ENCODE data around the gene ZFYVE28. TPM values are rescaled to one million over a fixed set of nuclear protein-coding genes. Genes with fewer than 3 reads are reported as not detected.

ZFYVE28 gene
- total RNA-seq, 1 donor from 2014 or later = 1.3 TPM

DNA sequence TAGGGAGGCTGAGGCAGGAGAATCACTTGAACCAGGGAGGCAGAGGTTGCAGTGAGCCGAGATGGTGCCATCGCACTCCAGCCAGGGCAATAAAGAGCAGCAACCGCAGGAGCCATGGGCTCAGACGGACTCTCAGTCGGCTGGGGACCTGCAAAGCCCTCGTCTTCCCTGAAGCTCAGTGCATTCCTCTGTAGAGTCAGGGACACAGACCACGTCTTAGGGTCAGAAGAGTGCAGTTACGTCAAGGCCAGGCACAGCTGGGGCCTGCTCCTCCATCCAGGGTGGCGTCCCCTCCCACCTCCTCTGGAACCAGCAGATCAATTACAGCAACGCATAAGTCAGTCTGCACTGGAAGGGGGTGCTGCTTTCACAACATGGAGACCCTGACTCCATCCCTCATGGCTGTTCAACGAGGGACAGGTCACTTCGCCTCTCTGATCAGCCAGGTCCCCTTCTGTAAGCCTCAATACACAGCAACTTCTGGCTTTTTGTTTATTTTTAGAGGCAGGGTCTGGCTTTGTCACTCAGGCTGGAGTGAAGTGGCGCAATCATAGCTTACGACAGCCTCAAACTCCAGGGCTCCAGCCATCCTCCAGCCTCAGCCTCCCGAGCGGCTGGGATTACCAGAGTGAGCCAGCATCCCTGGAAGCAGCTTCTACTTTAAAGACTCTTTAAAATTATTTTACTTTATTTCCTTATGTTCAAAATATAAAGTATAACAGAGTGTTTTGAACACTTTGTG is 76.4 kb downstream of the ZFYVE28 start:
- H3K4me3 ChIP-seq (ENCODE audit: low read depth, low read length) = no peak overlapping the region
- DNase-seq (ENCODE audit: low read depth) (no peak), FAIRE-seq (peak; percentile 68)
- no peaks in the 10 kb centered on the region for H3K36me3 ChIP-seq (ENCODE audit: control insufficient read depth, insufficient read depth, low read length)
- TF ChIP-seq, protein P1, sequence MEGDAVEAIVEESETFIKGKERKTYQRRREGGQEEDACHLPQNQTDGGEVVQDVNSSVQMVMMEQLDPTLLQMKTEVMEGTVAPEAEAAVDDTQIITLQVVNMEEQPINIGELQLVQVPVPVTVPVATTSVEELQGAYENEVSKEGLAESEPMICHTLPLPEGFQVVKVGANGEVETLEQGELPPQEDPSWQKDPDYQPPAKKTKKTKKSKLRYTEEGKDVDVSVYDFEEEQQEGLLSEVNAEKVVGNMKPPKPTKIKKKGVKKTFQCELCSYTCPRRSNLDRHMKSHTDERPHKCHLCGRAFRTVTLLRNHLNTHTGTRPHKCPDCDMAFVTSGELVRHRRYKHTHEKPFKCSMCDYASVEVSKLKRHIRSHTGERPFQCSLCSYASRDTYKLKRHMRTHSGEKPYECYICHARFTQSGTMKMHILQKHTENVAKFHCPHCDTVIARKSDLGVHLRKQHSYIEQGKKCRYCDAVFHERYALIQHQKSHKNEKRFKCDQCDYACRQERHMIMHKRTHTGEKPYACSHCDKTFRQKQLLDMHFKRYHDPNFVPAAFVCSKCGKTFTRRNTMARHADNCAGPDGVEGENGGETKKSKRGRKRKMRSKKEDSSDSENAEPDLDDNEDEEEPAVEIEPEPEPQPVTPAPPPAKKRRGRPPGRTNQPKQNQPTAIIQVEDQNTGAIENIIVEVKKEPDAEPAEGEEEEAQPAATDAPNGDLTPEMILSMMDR (IDR thresholded peaks at IDR 0.05; ENCODE audit: insufficient read depth, low read length, severe bottlenecking) = no peak
- no peaks in the 10 kb centered on the region for H3K27me3 ChIP-seq (ENCODE audit: control insufficient read depth, insufficient read depth, low read length)

GRCh38 chr4:2341261-2341841 is 77.1 kb downstream of the ZFYVE28 start:
- TF ChIP-seq, protein P1 (IDR thresholded peaks at IDR 0.05; ENCODE audit: insufficient read depth, low read length, severe bottlenecking) = no peak
- Histone ChIP-seq H3K4me3 (ENCODE audit: low read depth, low read length) (no peak overlapping the region), H3K36me3 (ENCODE audit: control insufficient read depth, insufficient read depth, low read length) (no peaks in the 10 kb centered on the region), H3K27me3 (ENCODE audit: control insufficient read depth, insufficient read depth, low read length) (no peaks in the 10 kb centered on the region)
- FAIRE-seq = no peak
- DNase-seq (ENCODE audit: low read depth) = no peak

- H3K4me3 ChIP-seq (ENCODE audit: low read depth, low read length) = no peak overlapping the region
- H3K36me3 ChIP-seq (ENCODE audit: control insufficient read depth, insufficient read depth, low read length) = no peaks in the 10 kb centered on the region
- TF ChIP-seq, protein P1 (IDR thresholded peaks at IDR 0.05; ENCODE audit: insufficient read depth, low read length, severe bottlenecking) = no peak
- DNase-seq (ENCODE audit: low read depth) (no peak), FAIRE-seq (no peak)
- no peaks in the 10 kb centered on the region for H3K27me3 ChIP-seq (ENCODE audit: control insufficient read depth, insufficient read depth, low read length)
These were observed 78.0 kb downstream of the ZFYVE28 start for GRCh38 chr4:2340272-2341061.

GRCh38 chr4:2339458-2340271 is 78.8 kb downstream of the ZFYVE28 start:
- TF ChIP-seq, protein P1 (IDR thresholded peaks at IDR 0.05; ENCODE audit: insufficient read depth, low read length, severe bottlenecking) = no peak
- H3K27me3 ChIP-seq (ENCODE audit: control insufficient read depth, insufficient read depth, low read length) = no peaks in the 10 kb centered on the region
- FAIRE-seq (no peak), DNase-seq (ENCODE audit: low read depth) (no peak)
- no peak overlapping the region for H3K4me3 ChIP-seq (ENCODE audit: low read depth, low read length)
- no peaks in the 10 kb centered on the region for H3K36me3 ChIP-seq (ENCODE audit: control insufficient read depth, insufficient read depth, low read length)

GRCh38 chr4:2338754-2339457 is 79.5 kb downstream of the ZFYVE28 start:
- no peaks in the 10 kb centered on the region for H3K27me3 ChIP-seq (ENCODE audit: control insufficient read depth, insufficient read depth, low read length)
- H3K36me3 ChIP-seq (ENCODE audit: control insufficient read depth, insufficient read depth, low read length) = no peaks in the 10 kb centered on the region
- no peak overlapping the region for H3K4me3 ChIP-seq (ENCODE audit: low read depth, low read length)
- DNase-seq (ENCODE audit: low read depth) = no peak
- FAIRE-seq = no peak
- TF ChIP-seq, protein P1 (IDR thresholded peaks at IDR 0.05; ENCODE audit: insufficient read depth, low read length, severe bottlenecking) = no peak
